ENCODE results near the gene SAP130. TPM values are rescaled to one million over a fixed set of nuclear protein-coding genes. Genes with fewer than 3 reads are reported as not detected.

The SAP130 gene
- total RNA-seq, 4 donors from 2014 or later = 6.1 to 14.2 (median 10.6) TPM

- no peaks in the 10 kb centered on the region for H3K27me3 ChIP-seq
These were observed 126.4 kb downstream of the SAP130 start for GRCh38 chr2:127901339-127902056.

DNA sequence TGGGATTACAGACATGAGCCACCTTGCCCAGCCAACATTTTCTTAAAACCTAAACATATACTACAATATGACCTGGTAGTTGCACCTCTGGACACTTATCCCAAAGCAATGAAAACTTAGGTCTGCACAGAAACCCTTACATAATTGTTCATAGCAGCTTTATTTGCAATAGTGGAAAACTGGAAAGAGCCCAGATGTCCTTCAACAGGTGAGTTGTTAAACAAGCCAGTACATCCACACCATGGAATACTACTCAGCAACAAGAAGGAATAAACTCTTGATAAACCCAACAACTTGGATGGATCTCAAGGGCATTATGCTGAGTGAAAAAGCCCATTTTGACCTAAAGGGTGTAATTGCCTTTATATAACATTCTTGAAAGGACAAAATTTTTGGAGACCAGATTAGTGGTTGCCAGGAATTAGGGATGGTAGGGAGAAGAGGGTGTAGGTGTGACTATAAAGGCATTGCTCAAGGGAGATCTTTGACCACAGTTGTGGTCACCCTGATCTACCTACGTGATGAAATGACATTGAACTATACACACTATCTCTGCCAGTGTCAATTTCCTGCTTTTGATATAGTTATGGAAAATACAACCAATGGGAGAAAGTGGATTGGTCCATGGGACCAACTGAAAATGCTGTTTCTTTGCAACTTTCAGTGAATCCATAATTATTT is 130.2 kb downstream of the SAP130 start:
- WGBS, 2 donors = 61 to 80% methylated on average over 1 of the region's 1 CpG
- TF ChIP-seq, protein P1, sequence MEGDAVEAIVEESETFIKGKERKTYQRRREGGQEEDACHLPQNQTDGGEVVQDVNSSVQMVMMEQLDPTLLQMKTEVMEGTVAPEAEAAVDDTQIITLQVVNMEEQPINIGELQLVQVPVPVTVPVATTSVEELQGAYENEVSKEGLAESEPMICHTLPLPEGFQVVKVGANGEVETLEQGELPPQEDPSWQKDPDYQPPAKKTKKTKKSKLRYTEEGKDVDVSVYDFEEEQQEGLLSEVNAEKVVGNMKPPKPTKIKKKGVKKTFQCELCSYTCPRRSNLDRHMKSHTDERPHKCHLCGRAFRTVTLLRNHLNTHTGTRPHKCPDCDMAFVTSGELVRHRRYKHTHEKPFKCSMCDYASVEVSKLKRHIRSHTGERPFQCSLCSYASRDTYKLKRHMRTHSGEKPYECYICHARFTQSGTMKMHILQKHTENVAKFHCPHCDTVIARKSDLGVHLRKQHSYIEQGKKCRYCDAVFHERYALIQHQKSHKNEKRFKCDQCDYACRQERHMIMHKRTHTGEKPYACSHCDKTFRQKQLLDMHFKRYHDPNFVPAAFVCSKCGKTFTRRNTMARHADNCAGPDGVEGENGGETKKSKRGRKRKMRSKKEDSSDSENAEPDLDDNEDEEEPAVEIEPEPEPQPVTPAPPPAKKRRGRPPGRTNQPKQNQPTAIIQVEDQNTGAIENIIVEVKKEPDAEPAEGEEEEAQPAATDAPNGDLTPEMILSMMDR (IDR thresholded peaks at IDR 0.05) = no peak
- no peak for TF ChIP-seq EP300 (IDR thresholded peaks at IDR 0.05)
- no peak for TF ChIP-seq POLR2A (IDR thresholded peaks at IDR 0.05)
- Histone ChIP-seq H3K9me3 (no peaks in the 10 kb centered on the region), H3K4me3 (no peak overlapping the region), H3K36me3 (no peaks in the 10 kb centered on the region), H3K27me3 (no peaks in the 10 kb centered on the region), H3K4me1 (no peaks in the 10 kb centered on the region), H3K27ac (no peak overlapping the region)
- DNase-seq (ENCODE audit: low spot score in 2 of 2) = no peak

More at GRCh38 chr2:127901339-127902056, 126.4 kb downstream of the SAP130 start:
- no peaks in the 10 kb centered on the region for H3K36me3 ChIP-seq
- no peak for TF ChIP-seq EP300 (IDR thresholded peaks at IDR 0.05)
- TF ChIP-seq, protein P1 (IDR thresholded peaks at IDR 0.05) = no peak
- no peak for TF ChIP-seq POLR2A (IDR thresholded peaks at IDR 0.05)
- no peaks in the 10 kb centered on the region for H3K9me3 ChIP-seq
- no peak overlapping the region for H3K4me3 ChIP-seq
- no peak overlapping the region for H3K27ac ChIP-seq
- peak in 1 of 2 donors; percentile 13 for DNase-seq (ENCODE audit: low spot score in 2 of 2)
- no peaks in the 10 kb centered on the region for H3K4me1 ChIP-seq
- 74 to 78% methylated on average over 12 of the region's 12 CpGs for WGBS, 2 donors

DNA sequence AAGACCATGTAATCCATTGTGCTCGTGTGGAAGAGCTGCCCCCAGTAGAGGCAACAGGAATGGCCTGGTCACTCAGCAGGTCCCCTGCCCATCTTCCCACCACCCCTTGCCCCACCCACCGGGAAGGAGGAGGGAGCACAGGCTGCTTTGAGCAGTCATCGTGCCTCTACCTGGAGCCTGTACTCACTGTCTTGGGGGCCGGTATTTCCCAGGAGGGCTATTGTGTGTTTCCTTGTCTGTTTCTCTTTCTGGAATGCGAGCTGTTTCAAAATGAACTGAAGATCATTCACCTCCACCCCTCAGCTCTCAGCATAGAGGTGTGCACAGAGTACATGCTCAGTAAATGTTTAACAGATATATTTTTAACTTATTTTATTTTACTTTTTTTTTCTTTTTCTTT is 134.4 kb downstream of the SAP130 start:
- no peak for DNase-seq (ENCODE audit: low spot score in 2 of 2)
- no peak overlapping the region for H3K4me3 ChIP-seq
- H3K36me3 ChIP-seq = no peaks in the 10 kb centered on the region
- no peaks in the 10 kb centered on the region for H3K4me1 ChIP-seq
- no peak for TF ChIP-seq POLR2A (IDR thresholded peaks at IDR 0.05)
- TF ChIP-seq EP300 (IDR thresholded peaks at IDR 0.05) = no peak
- TF ChIP-seq, protein P1 (IDR thresholded peaks at IDR 0.05) = no peak
- no peak overlapping the region for H3K27ac ChIP-seq
- no peaks in the 10 kb centered on the region for H3K9me3 ChIP-seq
- no peaks in the 10 kb centered on the region for H3K27me3 ChIP-seq
- 57 to 66% methylated on average over 5 of the region's 5 CpGs for WGBS, 2 donors

GRCh38 chr2:127893033-127893432 is 134.8 kb downstream of the SAP130 start:
- H3K4me3 ChIP-seq = no peak overlapping the region
- peaks cover 0 to 4% (median under 1%) of the 10 kb centered on the region in 4 donors for H3K4me1 ChIP-seq
- no peak for DNase-seq (ENCODE audit: low spot score in 2 of 2)
- TF ChIP-seq, protein P1 (IDR thresholded peaks at IDR 0.05) = no peak
- TF ChIP-seq POLR2A (IDR thresholded peaks at IDR 0.05) = no peak
- TF ChIP-seq EP300 (IDR thresholded peaks at IDR 0.05) = no peak
- no peaks in the 10 kb centered on the region for H3K27me3 ChIP-seq
- H3K9me3 ChIP-seq = no peaks in the 10 kb centered on the region
- no peaks in the 10 kb centered on the region for H3K36me3 ChIP-seq
- WGBS, 2 donors = 87 to 88% methylated on average over 14 of the region's 14 CpGs
- no peak overlapping the region for H3K27ac ChIP-seq

DNA sequence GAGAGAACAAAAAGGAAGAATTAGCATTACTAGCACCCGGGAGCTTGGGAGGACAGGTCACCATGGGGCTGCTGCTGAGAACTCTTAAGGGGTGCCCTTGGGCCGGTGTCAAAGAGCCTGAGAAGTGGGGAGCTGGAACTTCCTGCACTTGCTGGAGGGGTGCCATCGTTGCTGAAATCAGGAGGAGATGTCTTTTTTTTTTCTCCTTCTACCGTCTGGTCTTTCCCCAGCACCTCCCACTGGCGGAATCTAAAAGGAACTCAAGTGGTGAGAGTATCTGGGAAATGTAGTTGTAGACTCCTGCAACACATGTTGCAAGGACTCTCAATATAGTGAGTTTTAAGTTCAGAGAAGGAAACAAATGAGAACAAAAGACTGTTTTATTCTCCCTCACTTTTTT is 136.0 kb downstream of the SAP130 start:
- Histone ChIP-seq H3K9me3 (no peaks in the 10 kb centered on the region), H3K27ac (no peak overlapping the region), H3K4me3 (no peak overlapping the region), H3K36me3 (no peaks in the 10 kb centered on the region), H3K27me3 (no peaks in the 10 kb centered on the region), H3K4me1 (peaks cover 0 to 15% (median 9%) of the 10 kb centered on the region in 4 donors)
- WGBS, 2 donors = 53% methylated on average over 5 of the region's 5 CpGs
- no peak for DNase-seq (ENCODE audit: low spot score in 2 of 2)
- TF ChIP-seq EP300 (IDR thresholded peaks at IDR 0.05) (no peak), POLR2A (IDR thresholded peaks at IDR 0.05) (no peak)
- TF ChIP-seq, protein P1 (IDR thresholded peaks at IDR 0.05) = no peak
